ENCODE data around the gene FZR1. TPM values are rescaled to one million over a fixed set of nuclear protein-coding genes. Genes with fewer than 3 reads are reported as not detected.

Gene FZR1
- 57.0 and 60.4 TPM in 2 replicates for total RNA-seq (2021)
- percentile 61 among the genes with signal in this experiment for Bru-seq, nascent RNA
- percentile 65 among the genes with signal in this experiment for BruChase-seq, experiment 1, labeled RNA remaining after a 2-hour chase
- percentile 80 among the genes with signal in this experiment for BruChase-seq, experiment 2, labeled RNA remaining after a 6-hour chase
- long read RNA-seq, full-length matches to known transcripts: 37 of 61 reads
- long read RNA-seq, partial matches to known transcripts: 1 of 61 reads
- long read RNA-seq, other reads (novel, unspliced or antisense): 23 of 61 reads

DNA sequence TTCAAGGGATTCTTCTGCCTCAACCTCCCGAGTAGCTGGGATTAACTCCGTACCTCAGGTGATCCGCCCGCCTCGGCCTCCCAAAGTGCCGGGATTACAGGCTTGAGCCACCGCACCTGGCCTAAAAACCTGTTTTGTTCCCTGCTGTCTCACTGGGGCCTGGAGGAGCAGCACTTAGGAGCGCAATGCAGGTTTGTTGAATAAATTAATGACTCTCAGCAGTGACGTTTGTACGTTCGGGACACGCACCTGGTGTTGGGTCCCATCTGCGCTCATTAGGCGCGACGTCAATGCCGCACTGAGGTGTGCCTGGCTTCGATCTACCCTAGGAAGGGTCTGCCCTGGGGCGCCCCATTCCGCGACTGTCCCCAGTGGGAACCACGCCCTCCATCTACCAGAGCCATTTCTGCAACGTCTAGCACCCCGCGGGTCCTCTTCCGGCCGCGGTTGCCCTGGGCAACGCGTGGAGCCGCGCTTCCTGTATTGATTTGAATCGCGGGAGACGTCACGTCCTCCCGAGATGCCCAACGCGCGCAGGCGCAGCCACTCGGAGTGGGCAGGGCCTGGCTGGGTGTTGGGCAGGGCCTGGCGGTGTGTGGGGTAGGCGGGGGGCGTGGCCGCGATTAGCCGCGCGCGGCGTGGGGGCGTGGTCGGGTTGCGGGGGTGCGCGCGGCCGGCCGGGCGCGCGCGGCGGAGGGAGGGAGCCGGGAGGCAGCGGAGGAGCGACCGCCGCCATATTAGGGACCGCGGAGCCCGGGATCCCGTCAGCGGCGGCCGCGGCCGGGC, at the start of gene FZR1:
Gene FZR1 (plus strand): TSS at position 714 of the 786 bp plus-strand sequence. CDS start 16,679 bp downstream, outside the sequence.
- H3K9me2 ChIP-seq (ENCODE audit: insufficient read depth): no peaks in the 10 kb centered on the region
- peak; percentile 89 to 97 for DNase-seq
- intact Hi-C loops (cut with micrococcal nuclease; ENCODE audit: unreplicated experiment): no loop called here
- no peaks in the 10 kb centered on the region for H3K9me3 ChIP-seq (ENCODE audit: insufficient read depth, low read depth)
- H3K4me1 ChIP-seq (replicated peaks; ENCODE audit: insufficient read depth): 0 out of 2 replicates have a peak, but pooled peaks cover 10% of the 10 kb centered on the region
- peak within 1 kb of the TSS; percentile 90 for H3K27ac ChIP-seq
- peaks cover 16% of the 10 kb centered on the region for H4K20me1 ChIP-seq (ENCODE audit: insufficient read depth)
- peak within 1 kb of the TSS; percentile 82 for H3K4me2 ChIP-seq
- no peak for TF ChIP-seq EZH2 (IDR thresholded peaks at IDR 0.05; ENCODE audit: low read depth)
- TF ChIP-seq, protein P1, sequence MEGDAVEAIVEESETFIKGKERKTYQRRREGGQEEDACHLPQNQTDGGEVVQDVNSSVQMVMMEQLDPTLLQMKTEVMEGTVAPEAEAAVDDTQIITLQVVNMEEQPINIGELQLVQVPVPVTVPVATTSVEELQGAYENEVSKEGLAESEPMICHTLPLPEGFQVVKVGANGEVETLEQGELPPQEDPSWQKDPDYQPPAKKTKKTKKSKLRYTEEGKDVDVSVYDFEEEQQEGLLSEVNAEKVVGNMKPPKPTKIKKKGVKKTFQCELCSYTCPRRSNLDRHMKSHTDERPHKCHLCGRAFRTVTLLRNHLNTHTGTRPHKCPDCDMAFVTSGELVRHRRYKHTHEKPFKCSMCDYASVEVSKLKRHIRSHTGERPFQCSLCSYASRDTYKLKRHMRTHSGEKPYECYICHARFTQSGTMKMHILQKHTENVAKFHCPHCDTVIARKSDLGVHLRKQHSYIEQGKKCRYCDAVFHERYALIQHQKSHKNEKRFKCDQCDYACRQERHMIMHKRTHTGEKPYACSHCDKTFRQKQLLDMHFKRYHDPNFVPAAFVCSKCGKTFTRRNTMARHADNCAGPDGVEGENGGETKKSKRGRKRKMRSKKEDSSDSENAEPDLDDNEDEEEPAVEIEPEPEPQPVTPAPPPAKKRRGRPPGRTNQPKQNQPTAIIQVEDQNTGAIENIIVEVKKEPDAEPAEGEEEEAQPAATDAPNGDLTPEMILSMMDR (conservative IDR thresholded peaks at IDR 0.05): no peak; the same call in 1 of the 2 replicates
- no peaks in the 10 kb centered on the region for H3K36me3 ChIP-seq (ENCODE audit: low read depth)
- H3K27me3 ChIP-seq (ENCODE audit: insufficient read depth, low read depth): no peaks in the 10 kb centered on the region
- H3K79me2 ChIP-seq (ENCODE audit: low read depth): peaks cover 39% of the 10 kb centered on the region
- H3F3A ChIP-seq (ENCODE audit: insufficient read depth, low read depth): peaks cover 12% of the 10 kb centered on the region; the same call in 1 of the 2 replicates
- ChIA-PET CTCF (no interaction called here), POLR2A (ENCODE audit: unreplicated experiment) (interaction anchor here (0.6 kb wide), 1 partner anchor 221 kb away, joined by 4 read pairs; no protein-coding TSS in a partner anchor)
- TSS peak; percentile 92 for BruUV-seq (replicated peaks)
- peak within 1 kb of the TSS; percentile 68 for H3K4me3 ChIP-seq
- H2AFZ ChIP-seq: peak within 1 kb of the TSS; percentile 86

DNA sequence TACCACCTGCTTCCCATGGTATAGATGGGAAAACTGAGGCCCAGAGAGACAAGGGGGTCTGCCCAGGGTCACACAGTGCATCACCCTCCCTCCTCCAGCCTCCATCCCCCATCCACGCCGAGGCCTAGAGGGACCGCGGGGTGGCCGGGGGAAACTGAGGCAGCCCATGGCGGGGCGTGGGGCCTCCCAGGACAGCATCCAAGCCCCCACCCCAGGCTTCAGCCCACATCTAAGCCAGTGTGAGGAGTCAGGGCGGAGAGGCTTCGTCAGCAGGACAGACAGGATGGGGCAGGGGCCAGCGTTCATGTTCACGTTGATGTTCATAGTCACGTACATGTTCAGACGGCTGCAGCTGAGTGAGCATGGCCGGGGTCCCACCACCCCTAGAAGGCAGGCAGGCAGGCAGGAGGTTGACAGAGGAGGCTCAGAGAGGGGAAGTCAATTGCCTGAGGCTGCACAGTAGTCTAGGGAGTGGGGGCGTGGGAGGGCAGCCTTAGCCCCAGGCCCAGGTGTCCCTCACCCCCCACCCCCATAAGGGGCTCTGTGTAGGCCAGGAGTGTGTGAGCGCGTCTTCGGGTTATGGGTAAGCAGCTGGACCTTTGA, 49.1 kb upstream of the FZR1 start:
- intact Hi-C loops (cut with micrococcal nuclease; ENCODE audit: unreplicated experiment): no loop called here
- Histone ChIP-seq H3K36me3 (ENCODE audit: low read depth) (no peaks in the 10 kb centered on the region), H3K4me3 (no peak overlapping the region), H3K9me2 (ENCODE audit: insufficient read depth) (no peaks in the 10 kb centered on the region), H3K27ac (no peak overlapping the region), H3K9me3 (ENCODE audit: insufficient read depth, low read depth) (no peaks in the 10 kb centered on the region), H4K20me1 (ENCODE audit: insufficient read depth) (no peaks in the 10 kb centered on the region), H3K27me3 (ENCODE audit: insufficient read depth, low read depth) (no peaks in the 10 kb centered on the region), H3F3A (ENCODE audit: insufficient read depth, low read depth) (peaks cover 1% of the 10 kb centered on the region; the same call in 1 of the 2 replicates), H3K4me1 (replicated peaks; ENCODE audit: insufficient read depth) (peaks cover 2% of the 10 kb centered on the region; the same call in 1 of the 2 replicates), H2AFZ (no peak overlapping the region), H3K79me2 (ENCODE audit: low read depth) (no peaks in the 10 kb centered on the region), H3K4me2 (no peak overlapping the region)
- ChIA-PET CTCF (interaction anchor here (0.6 kb wide), 1 partner anchor 28 kb away, joined by 5 read pairs; no protein-coding TSS in a partner anchor), POLR2A (ENCODE audit: unreplicated experiment) (no interaction called here)
- DNase-seq: no peak
- TF ChIP-seq, protein P1 (conservative IDR thresholded peaks at IDR 0.05): no peak
- TF ChIP-seq EZH2 (IDR thresholded peaks at IDR 0.05; ENCODE audit: low read depth): no peak
- no TSS peak for BruUV-seq (replicated peaks)

DNA sequence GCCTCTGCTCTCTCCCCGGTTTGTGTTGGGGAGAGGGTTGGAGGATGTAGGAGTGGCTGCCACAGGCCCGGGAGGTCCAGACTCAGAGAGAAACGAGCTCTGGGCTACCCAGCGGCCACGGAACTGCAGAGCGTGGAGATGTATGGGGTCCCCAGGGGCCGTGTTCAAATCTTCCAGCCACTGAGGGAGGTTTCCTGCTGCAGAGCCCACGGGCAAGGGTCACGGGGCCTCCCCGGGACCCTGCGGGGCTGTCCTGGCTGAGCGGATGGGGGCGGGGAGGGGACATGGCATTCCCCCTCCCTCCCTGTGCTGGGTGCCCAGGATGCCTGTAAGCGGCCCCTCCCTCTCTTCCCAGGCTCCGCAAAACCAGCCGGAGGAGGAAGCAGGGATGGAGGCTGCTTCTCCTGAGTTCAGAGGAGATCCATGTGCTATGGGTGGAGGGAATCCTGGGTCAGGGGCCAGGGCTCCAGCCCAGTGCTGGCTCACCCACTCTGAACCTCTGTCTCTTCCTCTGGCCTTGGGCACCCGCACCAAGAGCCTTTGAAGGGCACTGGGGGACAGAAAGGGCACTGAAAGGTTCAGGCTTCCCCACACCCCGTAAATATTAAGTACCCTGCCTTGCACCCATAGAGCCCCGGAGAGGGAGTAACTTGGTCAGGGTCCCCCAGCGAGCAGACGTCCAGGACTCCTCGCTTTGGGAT, 48.4 kb upstream of the FZR1 start:
- no peak overlapping the region for H3K4me3 ChIP-seq
- no peaks in the 10 kb centered on the region for H3F3A ChIP-seq (ENCODE audit: insufficient read depth, low read depth)
- TF ChIP-seq EZH2 (IDR thresholded peaks at IDR 0.05; ENCODE audit: low read depth): no peak
- TF ChIP-seq, protein P1 (conservative IDR thresholded peaks at IDR 0.05): no peak
- no peaks in the 10 kb centered on the region for H3K27me3 ChIP-seq (ENCODE audit: insufficient read depth, low read depth)
- intact Hi-C loops (cut with micrococcal nuclease; ENCODE audit: unreplicated experiment): no loop called here
- H3K9me2 ChIP-seq (ENCODE audit: insufficient read depth): no peaks in the 10 kb centered on the region
- no peak overlapping the region for H3K27ac ChIP-seq
- no peaks in the 10 kb centered on the region for H3K9me3 ChIP-seq (ENCODE audit: insufficient read depth, low read depth)
- POLR2A ChIA-PET (ENCODE audit: unreplicated experiment): no interaction called here
- CTCF ChIA-PET: interaction anchor here (0.6 kb wide), 1 partner anchor 28 kb away, joined by 5 read pairs; no protein-coding TSS in a partner anchor
- H4K20me1 ChIP-seq (ENCODE audit: insufficient read depth): no peaks in the 10 kb centered on the region
- no peaks in the 10 kb centered on the region for H3K79me2 ChIP-seq (ENCODE audit: low read depth)
- no peaks in the 10 kb centered on the region for H3K36me3 ChIP-seq (ENCODE audit: low read depth)
- no peak for DNase-seq
- no peak overlapping the region for H2AFZ ChIP-seq
- H3K4me2 ChIP-seq: no peak overlapping the region
- no TSS peak for BruUV-seq (replicated peaks)
- H3K4me1 ChIP-seq (replicated peaks; ENCODE audit: insufficient read depth): no peaks in the 10 kb centered on the region
